IMR-90 (cell line): ENCODE data around the gene OGFOD3. TPM values are rescaled to one million over a fixed set of nuclear protein-coding genes. Genes with fewer than 3 reads are reported as not detected.
A peak's percentile ranks its signal among the peaks of the same experiment; 100 is the strongest.

ENCODE experiments used
- ATAC-seq: fragments of 200-7000 bp; cut with Tn5 transposase; 2 replicates; pipeline ENCODE4 v1.9.1; 2020; ENCODE audit warnings: low read depth, mild to moderate bottlenecking, moderate library complexity
- BruUV-seq: library from RNA; stranded (reverse); fragments of 400-500 nt; replicated peaks from 2 replicates; lab custom pipeline; 2021; lab: Mats Ljungman, UMichigan
- CTCF ChIA-PET: fragments of 300-600 bp; formaldehyde crosslinking; extraction: SDS; loops from one replicate; lab custom pipeline; 2021; ENCODE audit warnings: antibody characterized with exemption; lab: Yijun Ruan, JAX
- POLR2A ChIA-PET: fragments of 300-600 bp; sonication (Branson Sonifier 250); formaldehyde crosslinking; loops from one replicate; lab custom pipeline; 2022; ENCODE audit warnings: antibody characterized with exemption; ENCODE audit not compliant: unreplicated experiment; lab: Charles Lee
- DNase-seq: peaks from one replicate; pipeline ENCODE4 v3.0.0; 2013
- H2AFZ ChIP-seq: replicated peaks from 2 replicates; pipeline ENCODE3; 2013; ENCODE audit warnings: low read length, mild to moderate bottlenecking; ENCODE audit not compliant: poor library complexity
- H2AK5ac ChIP-seq: 2 replicates; pipeline ENCODE4 v1.6.1; 2013; ENCODE audit warnings: low read depth, low read length, inconsistent platforms
- H2AK9ac ChIP-seq: replicated peaks from 2 replicates; pipeline ENCODE3; 2013; ENCODE audit warnings: mild to moderate bottlenecking, low read depth, low read length, moderate library complexity; ENCODE audit not compliant: poor library complexity
- H2BK120ac ChIP-seq: 2 replicates; pipeline ENCODE4 v1.6.1; 2013; ENCODE audit warnings: low read depth, low read length, inconsistent platforms
- H2BK15ac ChIP-seq: 3 replicates; pipeline ENCODE4 v1.6.1; 2013; ENCODE audit warnings: low read depth, low read length, inconsistent platforms
- H2BK20ac ChIP-seq: 2 replicates; pipeline ENCODE4 v1.6.1; 2013; ENCODE audit warnings: low read depth, mild to moderate bottlenecking, inconsistent platforms, low read length, moderate library complexity
- H2BK5ac ChIP-seq: 2 replicates; pipeline ENCODE4 v1.6.1; 2013; ENCODE audit warnings: mild to moderate bottlenecking, low read depth, low read length, inconsistent platforms; ENCODE audit not compliant: poor library complexity, severe bottlenecking
- H3K14ac ChIP-seq: replicated peaks from 2 replicates; pipeline ENCODE4 v1.6.1; 2013; ENCODE audit warnings: low read depth, low read length, inconsistent platforms
- H3K18ac ChIP-seq: 2 replicates; pipeline ENCODE4 v1.6.1; 2013; ENCODE audit warnings: low read depth, low read length, control low read depth
- H3K23ac ChIP-seq: 2 replicates; pipeline ENCODE4 v1.6.1; 2013; ENCODE audit warnings: low read depth, low read length, inconsistent platforms
- H3K27ac ChIP-seq: 2 replicates; pipeline ENCODE4 v1.5.1; 2013; ENCODE audit warnings: mild to moderate bottlenecking, control low read depth, low read length; ENCODE audit not compliant: insufficient read depth
- H3K27me3 ChIP-seq: 2 replicates; pipeline ENCODE4 v1.6.1; 2013; ENCODE audit warnings: low read length; ENCODE audit not compliant: control insufficient read depth, insufficient read depth
- H3K36me3 ChIP-seq: 2 replicates; pipeline ENCODE4 v1.6.1; 2013; ENCODE audit warnings: low read length, mixed read lengths; ENCODE audit not compliant: control insufficient read depth, insufficient read depth
- H3K4ac ChIP-seq: 2 replicates; pipeline ENCODE4 v1.6.1; 2013; ENCODE audit warnings: low read depth, low read length, inconsistent platforms
- H3K4me1 ChIP-seq: 2 replicates; pipeline ENCODE4 v1.6.1; 2013; ENCODE audit warnings: low read length, mixed read lengths; ENCODE audit not compliant: control insufficient read depth, insufficient read depth
- H3K4me2 ChIP-seq: 2 replicates; pipeline ENCODE4 v1.6.1; 2013; ENCODE audit warnings: low read depth, mild to moderate bottlenecking, control low read depth, low read length, moderate library complexity
- H3K4me3 ChIP-seq: 2 replicates; pipeline ENCODE4 v1.5.1; 2013; ENCODE audit warnings: low read depth, mild to moderate bottlenecking, control low read depth, low read length, moderate library complexity; ENCODE audit not compliant: insufficient read depth
- H3K56ac ChIP-seq: 2 replicates; pipeline ENCODE4 v1.6.1; 2013; ENCODE audit warnings: low read length, inconsistent platforms; ENCODE audit not compliant: insufficient read depth; ENCODE audit errors: extremely low read depth
- H3K79me1 ChIP-seq, 2 experiments: 2 replicates each; pipeline ENCODE4 v1.6.1; 2013; ENCODE audit warnings: low read length in 2 of 2, inconsistent platforms in 1 of 2, low read depth in 1 of 2
- H3K9ac ChIP-seq: 2 replicates; pipeline ENCODE4 v1.6.1; 2013; ENCODE audit warnings: low read depth, low read length, control low read depth
- H3K9me1 ChIP-seq: 2 replicates; pipeline ENCODE4 v1.6.1; 2013; ENCODE audit warnings: low read length, inconsistent platforms; ENCODE audit not compliant: insufficient read depth
- H3K9me3 ChIP-seq: 2 replicates; pipeline ENCODE4 v1.6.1; 2013; ENCODE audit warnings: low read length; ENCODE audit not compliant: control insufficient read depth, insufficient read depth
- H4K20me1 ChIP-seq: 2 replicates; pipeline ENCODE4 v1.6.1; 2013; ENCODE audit warnings: low read length, inconsistent platforms; ENCODE audit not compliant: insufficient read depth
- H4K5ac ChIP-seq: 2 replicates; pipeline ENCODE4 v1.6.1; 2013; ENCODE audit warnings: mild to moderate bottlenecking, low read depth, low read length, control low read depth
- H4K8ac ChIP-seq, 2 experiments: 2 replicates each; pipeline ENCODE4 v1.6.1; 2013; ENCODE audit warnings: low read depth in 2 of 2, low read length in 2 of 2, control low read depth in 1 of 2, inconsistent platforms in 1 of 2
- H4K91ac ChIP-seq: 2 replicates; pipeline ENCODE4 v1.6.1; 2013; ENCODE audit warnings: low read depth, low read length, inconsistent platforms; ENCODE audit not compliant: insufficient read depth
- RCOR1 ChIP-seq: IDR thresholded peaks from 2 replicates; pipeline ENCODE4 v1.6.1; 2012; ENCODE audit warnings: mild to moderate bottlenecking, low read length, improper control_type of control experiment; ENCODE audit not compliant: insufficient replicate concordance
- RFX5 ChIP-seq: IDR thresholded peaks from 2 replicates; pipeline ENCODE4 v1.8.0; 2012; ENCODE audit warnings: low read depth, mild to moderate bottlenecking, low read length, moderate library complexity
- WGBS, 2 experiments: methylation state at CpG; one replicate each; pipeline versions ENCODE4 v1.1.5 to v1.1.7; 2013; ENCODE audit warnings: missing lambda C conversion rate in 2 of 2; ENCODE audit not compliant: insufficient read length in 1 of 2; ENCODE audit errors: extremely low coverage in 2 of 2; 5-methylcytosine and 5-hydroxymethylcytosine counted together
- dilution Hi-C: fragments of 300-500 bp; cut with HindIII; formaldehyde crosslinking; loops from one replicate; pipeline ENCODE4 v1.14.3; 2018; ENCODE audit warnings: low sequenced_read_pairs; ENCODE audit not compliant: unreplicated experiment
- in situ Hi-C: fragments of 300-500 bp; cut with MboI; formaldehyde crosslinking; loops from 3 replicates; pipeline ENCODE4 v1.14.3; 2019; ENCODE audit warnings: low sequenced_read_pairs, inconsistent platforms, mixed read lengths
- intact Hi-C: fragments of 100-400 bp; cut with micrococcal nuclease; formaldehyde crosslinking; loops from 2 replicates; pipeline ENCODE4 v1.10.0; 2022
- polyA plus RNA-seq, 3 experiments: library from polyadenylated mRNA; depleted of rRNA; stranded (reverse); fragments of >200 nt; gene quantifications; 2 replicates each; pipeline ENCODE4 v1.2.3, GENCODE V29; 2012; ENCODE audit warnings: low replicate concordance in 1 of 3
- total RNA-seq: library from RNA; depleted of rRNA; stranded (reverse); fragments of >200 nt; gene quantifications from 2 replicates; pipeline ENCODE4 v1.2.3, GENCODE V29; 2012

Gene OGFOD3
- total and polyA plus RNA-seq, 2 of the 4 experiments (the other 2 are of a cell fraction), result 25.3 to 33.4 TPM

DNA sequence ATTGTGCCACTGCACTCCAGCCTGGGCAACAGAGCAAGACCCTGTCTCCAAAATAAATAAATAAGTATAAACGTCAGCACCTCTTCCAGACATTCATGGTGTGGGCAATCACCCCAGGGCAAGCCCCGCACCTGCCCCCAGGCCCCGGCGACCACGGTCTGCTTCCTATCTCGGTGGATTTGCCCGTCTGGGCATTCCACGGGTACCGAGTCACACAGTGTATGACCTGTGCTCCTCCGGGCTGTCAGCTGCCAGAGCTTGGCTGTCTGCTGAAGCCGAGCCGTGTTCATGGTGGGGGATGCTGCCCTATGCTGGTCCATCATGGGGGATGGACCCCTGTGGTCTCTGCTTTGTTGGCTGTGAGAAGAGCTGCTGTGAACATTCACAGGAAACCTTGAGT lies 16.7 kb upstream of the OGFOD3 start:
- TF ChIP-seq RFX5 (no peak), RCOR1 (peak; percentile 67)

More for the DNA sequence above, 16.7 kb upstream of the OGFOD3 start:
- in situ Hi-C loops, result no loop called here
- no peak overlapping the region for H4K8ac ChIP-seq
- no peak overlapping the region for H2BK20ac ChIP-seq
- H2AK5ac ChIP-seq, result no peak overlapping the region
- H3K14ac ChIP-seq, result no peak overlapping the region
- no peak overlapping the region for H3K56ac ChIP-seq
- no peaks in the 10 kb centered on the region for H3K9me1 ChIP-seq
- H2AK9ac ChIP-seq, result peak overlapping the region; percentile 72
- H4K5ac ChIP-seq, result no peak overlapping the region
- H3K9ac ChIP-seq, result no peak overlapping the region
- no peak overlapping the region for H2BK15ac ChIP-seq
- H2AFZ ChIP-seq, result no peak overlapping the region
- H3K4me2 ChIP-seq, result no peak overlapping the region
- H4K20me1 ChIP-seq, result no peaks in the 10 kb centered on the region
- H3K18ac ChIP-seq, result no peak overlapping the region
- CTCF ChIA-PET, result no interaction called here
- intact Hi-C loops, result no loop called here
- H3K27me3 ChIP-seq, result no peaks in the 10 kb centered on the region
- DNase-seq (peak; percentile 32), ATAC-seq (peak; percentile 66)
- POLR2A ChIA-PET, result no interaction called here
- no TSS peak for BruUV-seq
- H3K23ac ChIP-seq, result no peak overlapping the region
- H3K4me3 ChIP-seq, result no peak overlapping the region
- H4K91ac ChIP-seq, result no peak overlapping the region
- H3K36me3 ChIP-seq, result peaks cover 2% of the 10 kb centered on the region
- no peak overlapping the region for H2BK5ac ChIP-seq
- dilution Hi-C loops, result no loop called here
- H3K4me1 ChIP-seq, result peaks cover 3% of the 10 kb centered on the region
- no peak overlapping the region for H2BK120ac ChIP-seq
- H3K9me3 ChIP-seq, result no peaks in the 10 kb centered on the region
- WGBS, 2 experiments, result 66% methylated on average over 6 of the region's 12 CpGs; no CpG with 5 or more reads in 1 of the 2 experiments
- H3K4ac ChIP-seq, result no peak overlapping the region
- H3K27ac ChIP-seq, result no peak overlapping the region
- H3K79me1 ChIP-seq, result no peaks in the 10 kb centered on the region
